GM18858 (cell line): ENCODE measurements around the gene ZNF672.
A peak's percentile ranks its signal among the peaks of the same experiment; 100 is the strongest.
"Not testable (repeated sequence)": the region's sequence is repeated elsewhere in the genome, so short reads cannot be mapped to it uniquely, and the experiment has no call there.

ENCODE experiments used
- ATAC-seq: cut with Tn5 transposase; IDR thresholded peaks from one replicate; pipeline ENCODE4 v1.9.1; 2021; ENCODE audit not compliant: unreplicated experiment

Gene ZNF672

DNA sequence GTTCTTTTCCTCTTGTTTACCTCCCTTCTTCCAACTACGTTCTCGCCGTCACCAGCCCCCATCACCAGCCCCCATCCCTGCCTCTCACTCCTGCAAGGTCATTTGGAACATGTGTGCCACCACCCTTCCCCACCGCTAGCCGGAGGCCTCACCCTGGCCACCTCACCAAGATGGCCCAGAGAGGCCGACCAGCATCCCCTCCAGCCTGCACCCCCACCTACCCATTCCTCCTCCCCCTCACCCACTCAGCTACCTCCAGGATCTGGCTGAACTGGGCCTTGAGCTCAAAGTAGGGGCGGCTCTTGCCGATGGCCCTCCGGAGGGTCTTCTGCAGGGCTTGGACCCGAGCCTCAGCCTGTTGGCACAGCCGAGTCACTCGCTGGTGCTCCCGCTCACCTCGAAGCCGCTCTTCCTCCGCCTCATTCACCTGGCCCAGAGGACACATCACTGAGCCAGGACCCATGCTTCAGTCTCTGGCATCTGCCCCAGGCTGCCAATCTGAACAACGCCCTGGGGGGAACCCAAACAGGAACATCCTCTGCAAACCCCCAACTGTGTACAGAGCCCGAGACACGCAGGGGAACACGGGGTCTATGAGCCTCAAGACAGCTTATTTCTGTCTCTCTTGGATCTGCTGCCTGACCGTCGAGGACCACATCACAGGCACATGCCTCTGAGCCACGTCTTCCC, 25.1 kb upstream of the ZNF672 start:
- no peak for ATAC-seq

DNA sequence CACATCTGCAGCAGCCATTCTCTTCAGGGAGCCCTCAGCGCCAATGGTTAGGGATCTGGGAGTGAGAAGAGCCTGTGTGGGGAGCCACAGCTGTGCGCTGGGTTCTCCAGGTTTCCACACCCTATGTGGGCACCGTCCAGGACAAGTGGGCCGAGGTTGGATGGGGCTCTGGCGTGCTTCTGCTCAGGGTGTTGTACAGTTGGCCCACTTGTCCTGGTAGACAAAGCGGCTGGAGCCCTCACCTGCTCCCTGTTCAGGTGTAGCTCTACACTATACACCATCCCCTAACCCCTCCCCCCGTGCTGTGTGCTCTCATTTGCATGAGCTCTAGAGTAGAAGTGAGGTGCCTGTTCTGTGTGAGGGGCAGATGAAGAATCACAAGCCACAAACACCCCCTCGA, 24.5 kb upstream of the ZNF672 start:
- ATAC-seq: no peak

DNA sequence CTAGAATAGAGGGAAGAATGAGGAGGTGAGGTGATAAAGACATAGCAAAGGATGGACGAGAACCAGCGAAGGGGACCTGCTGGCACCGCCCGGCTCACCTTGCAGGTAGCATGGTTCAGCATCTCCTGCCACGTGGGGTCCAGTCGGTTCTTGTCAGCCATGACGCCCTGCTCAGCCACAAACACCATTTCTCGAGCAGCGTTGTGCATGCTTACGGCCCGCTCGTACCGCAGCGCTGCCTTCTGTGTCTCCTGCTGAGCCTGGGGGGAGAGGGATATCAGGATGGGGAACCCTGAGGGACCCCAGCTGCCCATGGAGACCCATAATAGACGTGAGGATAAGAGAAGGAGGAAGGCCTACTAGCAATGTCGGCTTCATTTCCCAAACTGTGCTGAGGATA, 23.7 kb upstream of the ZNF672 start:
- no peak for ATAC-seq

DNA sequence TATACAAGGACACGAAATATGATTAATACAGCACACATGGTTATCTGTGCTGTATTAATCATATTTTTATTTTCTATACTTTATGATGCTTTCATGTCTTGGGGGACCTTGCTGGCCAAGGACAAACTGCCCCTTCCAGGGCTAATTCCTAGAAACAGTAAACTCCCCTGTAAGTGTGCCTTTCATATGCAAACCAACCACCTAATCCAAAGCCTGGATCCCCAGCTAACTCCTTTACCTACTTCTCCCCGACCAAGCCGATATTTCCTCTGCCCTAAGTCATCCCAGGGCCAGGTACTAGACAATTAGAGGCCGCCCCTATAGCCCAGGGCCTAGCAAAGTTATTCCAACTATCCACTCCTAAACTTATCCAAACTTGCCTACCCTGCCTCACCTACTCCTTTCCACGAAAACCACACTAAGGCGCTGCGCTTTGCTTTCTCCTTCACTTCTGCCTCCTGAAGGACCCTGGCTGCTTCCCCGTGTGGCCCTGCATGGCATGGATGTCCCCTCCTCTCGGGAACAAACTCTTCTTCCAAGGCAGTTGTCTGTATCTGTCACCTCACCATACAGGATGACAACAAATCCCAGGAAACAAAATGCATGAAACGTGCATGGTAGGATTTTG, 22.5 kb upstream of the ZNF672 start:
- ATAC-seq: no peak

- no peak for ATAC-seq
Measured at GRCh38 chr1:248816042-248816851, 21.8 kb upstream of the ZNF672 start.

- ATAC-seq: no peak
Measured at GRCh38 chr1:248817065-248817464, 21.0 kb upstream of the ZNF672 start.

DNA sequence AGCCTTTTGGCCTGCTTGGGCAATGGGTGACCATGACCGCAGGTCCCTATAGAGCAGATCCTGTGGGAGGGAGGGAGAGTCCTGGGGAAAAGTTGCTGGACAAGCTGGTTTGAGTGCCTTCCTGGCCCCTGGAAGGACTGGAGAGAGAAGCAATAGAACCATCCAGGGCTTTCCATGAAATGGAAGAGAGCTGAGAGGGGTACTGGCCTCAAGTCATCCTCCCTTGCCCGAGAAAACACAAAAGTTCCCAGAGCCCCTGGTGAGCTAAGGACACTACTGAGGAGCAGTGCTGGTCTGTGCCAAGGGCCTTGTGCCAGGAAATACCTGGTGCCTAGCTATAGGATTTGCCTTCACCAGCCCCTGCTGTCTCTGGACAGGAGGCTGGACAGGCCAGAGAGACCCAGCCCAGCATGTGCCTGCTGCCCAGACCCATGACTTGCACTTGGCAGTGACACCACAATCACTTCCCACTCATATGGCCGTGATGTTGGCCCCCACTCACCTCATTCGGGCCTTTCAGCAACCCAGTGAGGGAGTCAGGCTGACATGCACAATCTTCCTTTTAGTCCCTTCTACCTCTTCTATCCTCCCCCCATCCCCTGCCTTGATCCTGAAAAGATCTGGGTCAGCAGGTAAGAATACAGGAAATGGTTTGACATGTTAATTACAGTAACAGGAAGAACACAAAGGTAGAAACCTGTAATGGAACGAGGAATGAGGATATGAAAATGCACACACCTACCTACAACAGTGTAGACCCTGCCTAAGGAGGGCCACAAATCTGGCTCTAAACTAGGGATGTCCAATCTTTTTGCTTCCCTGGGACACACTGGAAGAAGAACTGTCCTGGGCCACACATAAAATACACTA, 19.3 kb upstream of the ZNF672 start:
- peak; percentile 38 for ATAC-seq

GRCh38 chr1:248820041-248820585, 17.9 kb upstream of the ZNF672 start:
- ATAC-seq: no peak

GRCh38 chr1:248821101-248821500, 16.9 kb upstream of the ZNF672 start:
- ATAC-seq: no peak

- ATAC-seq: no peak
Measured at GRCh38 chr1:248821641-248822040, 16.4 kb upstream of the ZNF672 start.

GRCh38 chr1:248822148-248823032, 15.6 kb upstream of the ZNF672 start:
- ATAC-seq: no peak

GRCh38 chr1:248823517-248824001, 14.5 kb upstream of the ZNF672 start:
- no peak for ATAC-seq

- no peak for ATAC-seq
Measured at GRCh38 chr1:248824301-248824700, 13.7 kb upstream of the ZNF672 start.

GRCh38 chr1:248824701-248825100, 13.3 kb upstream of the ZNF672 start:
- ATAC-seq: no peak

DNA sequence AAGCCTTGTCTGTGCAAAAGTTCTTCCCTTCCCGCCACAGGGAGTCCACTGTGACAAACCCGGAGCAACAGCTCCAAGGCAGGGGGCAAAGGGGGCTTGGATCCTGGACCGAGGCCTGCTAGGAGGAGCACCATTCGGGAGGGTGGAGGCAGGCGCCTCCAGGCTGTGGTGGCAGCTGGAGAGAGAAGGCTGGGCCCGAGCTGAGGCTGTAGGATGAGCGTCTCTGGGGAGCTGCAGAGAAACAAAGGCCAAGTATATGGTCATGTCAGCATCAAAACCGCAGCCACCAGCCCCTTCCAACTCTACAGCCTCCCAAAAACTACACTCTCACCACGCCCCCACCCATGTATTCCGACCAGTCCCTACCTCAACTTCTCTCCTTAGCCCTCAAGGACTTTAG, 12.9 kb upstream of the ZNF672 start:
- ATAC-seq: no peak

DNA sequence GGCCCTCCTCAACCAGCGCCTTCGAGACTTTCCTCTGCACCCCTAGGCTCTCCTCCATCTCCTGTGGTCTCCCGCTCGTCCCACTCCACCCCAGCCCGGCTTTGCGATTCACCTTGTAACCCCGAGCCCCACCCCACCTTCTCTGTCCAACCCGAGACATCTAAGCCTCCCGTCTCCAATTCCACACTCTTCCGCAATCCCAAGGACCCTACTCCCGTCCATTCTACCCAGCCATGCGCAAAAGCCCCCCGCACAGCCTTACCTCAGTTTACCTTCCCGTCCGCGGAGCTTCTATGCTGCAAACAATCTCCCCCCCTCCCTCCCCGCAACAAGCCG, 12.5 kb upstream of the ZNF672 start:
- no peak for ATAC-seq

DNA sequence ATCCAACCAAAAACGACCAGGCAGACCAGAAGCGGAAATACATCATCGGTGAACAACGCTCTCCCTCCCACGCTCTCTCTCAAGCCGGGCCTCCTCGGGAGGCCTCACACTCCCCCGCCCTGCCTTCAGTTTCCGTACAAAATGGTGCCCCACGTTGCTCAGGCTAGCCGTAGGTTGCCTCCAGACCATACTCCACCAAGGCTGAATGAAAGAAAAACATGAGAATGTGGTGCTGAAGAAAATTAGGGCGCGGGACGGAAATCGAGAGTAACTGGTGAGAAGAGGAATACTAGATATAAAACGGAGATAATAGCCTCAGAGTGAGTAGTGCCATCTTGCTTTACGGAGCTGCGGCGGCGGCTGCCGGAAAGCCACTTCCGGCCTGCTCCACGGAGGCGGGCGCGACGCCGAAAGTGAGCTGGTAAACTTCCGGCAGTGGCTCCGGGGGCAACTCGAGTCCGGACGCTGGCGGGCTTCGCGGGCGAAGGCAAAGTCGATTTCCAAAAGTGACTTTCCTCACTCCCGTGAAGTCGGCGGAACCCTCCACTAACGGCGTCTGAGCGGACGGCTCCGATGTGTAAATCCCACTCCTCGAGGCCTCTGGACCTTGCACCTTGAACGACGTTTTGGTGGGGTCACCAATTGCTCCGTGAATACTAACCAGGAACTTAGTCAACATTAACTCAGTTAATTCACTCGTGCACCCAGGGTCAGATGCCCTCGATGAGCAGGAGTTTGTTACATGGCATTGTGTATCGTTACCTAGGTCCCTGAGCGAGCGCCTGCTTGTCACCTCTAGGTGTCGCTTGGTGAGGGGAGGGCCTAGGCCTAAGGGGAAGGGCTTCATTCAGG, 11.9 kb upstream of the ZNF672 start, which contains the start of gene SH3BP5L:
SH3BP5L (minus strand) TSS at position 7 of the 852 bp plus-strand sequence. CDS start 980 bp downstream, outside the sequence.
- ATAC-seq: peak; percentile 88

DNA sequence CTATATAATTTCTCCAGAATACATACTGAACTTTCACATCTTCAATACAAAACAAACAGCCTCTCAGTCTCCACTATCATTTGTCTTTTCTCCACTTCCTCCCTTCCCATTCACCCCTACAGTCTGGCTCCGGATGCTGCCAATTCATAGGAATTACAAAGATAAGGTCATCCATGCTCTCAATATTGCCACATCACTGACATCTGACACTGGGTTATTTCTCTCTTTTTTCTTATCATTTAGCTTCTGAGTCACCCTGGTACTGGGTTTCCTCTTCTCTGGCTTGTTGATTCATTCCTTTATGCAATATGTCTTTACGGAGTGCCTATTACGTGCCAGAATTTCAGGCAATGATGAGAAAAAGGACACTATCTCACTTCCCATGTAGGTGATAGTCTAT, 9.2 kb upstream of the ZNF672 start:
- ATAC-seq: no peak

GRCh38 chr1:248830718-248831017, 7.4 kb upstream of the ZNF672 start:
- not testable (repeated sequence) for ATAC-seq
